ENCODE data around the gene THRSP. TPM values are rescaled to one million over a fixed set of nuclear protein-coding genes. Genes with fewer than 3 reads are reported as not detected.
"Not testable (repeated sequence)": the region's sequence is repeated elsewhere in the genome, so short reads cannot be mapped to it uniquely, and the experiment has no call there.

The THRSP gene
- total RNA-seq, 1 experiment from 2014 or later = not detected

GRCh38 chr11:78083021-78083420 lies 19.4 kb downstream of the THRSP start:
- Histone ChIP-seq H3K4me1 (ENCODE audit: insufficient read depth, low read length) (peaks cover 5% of the 10 kb centered on the region), H3K27me3 (ENCODE audit: low read length) (no peaks in the 10 kb centered on the region), H3K36me3 (ENCODE audit: low read depth, low read length) (no peaks in the 10 kb centered on the region), H3K9me3 (ENCODE audit: low read length) (no peaks in the 10 kb centered on the region), H2AFZ (ENCODE audit: low read length) (no peak overlapping the region), H3K27ac (ENCODE audit: low read length) (no peak overlapping the region), H3K4me3 (ENCODE audit: low read length) (no peak overlapping the region), H3F3A (ENCODE audit: low read length, unreplicated experiment) (no peaks in the 10 kb centered on the region), H3K9me2 (replicated peaks; ENCODE audit: low read length) (no peaks in the 10 kb centered on the region), H4K20me1 (ENCODE audit: low read length) (peaks cover 10% of the 10 kb centered on the region), H3K9ac (ENCODE audit: low read length) (no peak overlapping the region), H3K79me2 (ENCODE audit: low read length) (peaks cover 17% of the 10 kb centered on the region), H3K4me2 (ENCODE audit: low read length) (no peak overlapping the region)
- DNase-seq (no peak), ATAC-seq (no peak)
- TF ChIP-seq, protein P1, sequence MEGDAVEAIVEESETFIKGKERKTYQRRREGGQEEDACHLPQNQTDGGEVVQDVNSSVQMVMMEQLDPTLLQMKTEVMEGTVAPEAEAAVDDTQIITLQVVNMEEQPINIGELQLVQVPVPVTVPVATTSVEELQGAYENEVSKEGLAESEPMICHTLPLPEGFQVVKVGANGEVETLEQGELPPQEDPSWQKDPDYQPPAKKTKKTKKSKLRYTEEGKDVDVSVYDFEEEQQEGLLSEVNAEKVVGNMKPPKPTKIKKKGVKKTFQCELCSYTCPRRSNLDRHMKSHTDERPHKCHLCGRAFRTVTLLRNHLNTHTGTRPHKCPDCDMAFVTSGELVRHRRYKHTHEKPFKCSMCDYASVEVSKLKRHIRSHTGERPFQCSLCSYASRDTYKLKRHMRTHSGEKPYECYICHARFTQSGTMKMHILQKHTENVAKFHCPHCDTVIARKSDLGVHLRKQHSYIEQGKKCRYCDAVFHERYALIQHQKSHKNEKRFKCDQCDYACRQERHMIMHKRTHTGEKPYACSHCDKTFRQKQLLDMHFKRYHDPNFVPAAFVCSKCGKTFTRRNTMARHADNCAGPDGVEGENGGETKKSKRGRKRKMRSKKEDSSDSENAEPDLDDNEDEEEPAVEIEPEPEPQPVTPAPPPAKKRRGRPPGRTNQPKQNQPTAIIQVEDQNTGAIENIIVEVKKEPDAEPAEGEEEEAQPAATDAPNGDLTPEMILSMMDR (conservative IDR thresholded peaks at IDR 0.05; ENCODE audit: low read depth, low read length) = no peak
- no peak for TF ChIP-seq EZH2 (IDR thresholded peaks at IDR 0.05; ENCODE audit: low read length, unreplicated experiment)
- TF ChIP-seq EZH2phosphoT487 (IDR thresholded peaks at IDR 0.05; ENCODE audit: borderline replicate concordance, low read length) = no peak
- no TSS peak for BruUV-seq (replicated peaks)
- ChIA-PET CTCF (no interaction called here), POLR2A (ENCODE audit: unreplicated experiment) (no interaction called here)
- intact Hi-C loops (cut with micrococcal nuclease) = no loop called here

- POLR2A ChIA-PET (ENCODE audit: unreplicated experiment); BruUV-seq (replicated peaks); H3K9me2 ChIP-seq (replicated peaks; ENCODE audit: low read length); H3K4me2 ChIP-seq (ENCODE audit: low read length); ATAC-seq; DNase-seq; H3K4me3 ChIP-seq (ENCODE audit: low read length); H3F3A ChIP-seq (ENCODE audit: low read length, unreplicated experiment); H2AFZ ChIP-seq (ENCODE audit: low read length); H4K20me1 ChIP-seq (ENCODE audit: low read length); intact Hi-C loops (cut with micrococcal nuclease); H3K36me3 ChIP-seq (ENCODE audit: low read depth, low read length); H3K4me1 ChIP-seq (ENCODE audit: insufficient read depth, low read length); H3K9ac ChIP-seq (ENCODE audit: low read length); H3K27ac ChIP-seq (ENCODE audit: low read length); CTCF ChIA-PET; H3K27me3 ChIP-seq (ENCODE audit: low read length); H3K79me2 ChIP-seq (ENCODE audit: low read length); H3K9me3 ChIP-seq (ENCODE audit: low read length): not testable (repeated sequence)
Measured at GRCh38 chr11:78084506-78084905, 20.8 kb downstream of the THRSP start.

- DNase-seq = no peak
- H3K79me2 ChIP-seq (ENCODE audit: low read length) = no peaks in the 10 kb centered on the region
Measured at GRCh38 chr11:78085972-78086371, 22.3 kb downstream of the THRSP start.

DNA sequence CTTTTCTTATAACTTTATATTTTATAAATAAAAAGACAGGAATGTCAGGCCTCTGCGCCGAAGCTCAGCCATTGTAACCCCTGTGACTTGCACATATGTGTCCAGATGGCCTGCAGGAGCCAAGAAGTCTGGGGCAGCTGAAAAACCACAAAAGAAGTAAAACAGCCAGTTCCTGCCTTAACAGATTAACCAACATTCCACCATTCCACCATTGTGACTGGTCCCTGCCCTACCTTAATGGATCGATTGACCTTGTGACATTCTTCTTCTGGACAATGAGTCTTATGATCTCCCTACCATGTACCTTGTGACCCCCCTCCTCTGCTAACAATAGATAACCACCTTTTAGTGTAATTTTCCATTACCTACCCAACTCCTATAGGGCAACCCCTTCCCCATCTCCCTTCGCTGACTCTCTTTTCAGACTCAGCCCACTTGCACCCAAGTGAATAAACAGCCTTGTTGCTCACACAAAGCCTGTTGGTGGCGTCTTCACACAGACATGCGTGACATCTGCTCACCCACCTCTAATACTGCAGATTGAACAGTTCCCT lies 22.9 kb downstream of the THRSP start:
- H3K9ac ChIP-seq (ENCODE audit: low read length); CTCF ChIA-PET; H3K9me3 ChIP-seq (ENCODE audit: low read length); H3K36me3 ChIP-seq (ENCODE audit: low read depth, low read length); H3K27ac ChIP-seq (ENCODE audit: low read length); H3K9me2 ChIP-seq (replicated peaks; ENCODE audit: low read length); H3K4me3 ChIP-seq (ENCODE audit: low read length); H3K27me3 ChIP-seq (ENCODE audit: low read length); H3K4me1 ChIP-seq (ENCODE audit: insufficient read depth, low read length); DNase-seq; intact Hi-C loops (cut with micrococcal nuclease); H3K4me2 ChIP-seq (ENCODE audit: low read length); H2AFZ ChIP-seq (ENCODE audit: low read length); H3K79me2 ChIP-seq (ENCODE audit: low read length); H3F3A ChIP-seq (ENCODE audit: low read length, unreplicated experiment); H4K20me1 ChIP-seq (ENCODE audit: low read length); BruUV-seq (replicated peaks); ATAC-seq: not testable (repeated sequence)
- POLR2A ChIA-PET (ENCODE audit: unreplicated experiment) = interaction anchor here (0.6 kb wide), 1 partner anchor 18 kb away, joined by 3 read pairs; no protein-coding TSS in a partner anchor

More at GRCh38 chr11:78085972-78086371, 22.3 kb downstream of the THRSP start:
- intact Hi-C loops (cut with micrococcal nuclease) = no loop called here
- Histone ChIP-seq H3K9me2 (replicated peaks; ENCODE audit: low read length) (no peaks in the 10 kb centered on the region), H3K9ac (ENCODE audit: low read length) (no peak overlapping the region), H3K9me3 (ENCODE audit: low read length) (no peaks in the 10 kb centered on the region), H3K27ac (ENCODE audit: low read length) (no peak overlapping the region), H3K36me3 (ENCODE audit: low read depth, low read length) (no peaks in the 10 kb centered on the region), H3K27me3 (ENCODE audit: low read length) (no peaks in the 10 kb centered on the region), H3K4me2 (ENCODE audit: low read length) (no peak overlapping the region), H2AFZ (ENCODE audit: low read length) (no peak overlapping the region), H3K4me1 (ENCODE audit: insufficient read depth, low read length) (no peaks in the 10 kb centered on the region), H3F3A (ENCODE audit: low read length, unreplicated experiment) (no peaks in the 10 kb centered on the region), H3K4me3 (ENCODE audit: low read length) (no peak overlapping the region), H4K20me1 (ENCODE audit: low read length) (no peaks in the 10 kb centered on the region)
- ATAC-seq = no peak
- CTCF ChIA-PET = no interaction called here
- no TSS peak for BruUV-seq (replicated peaks)
- POLR2A ChIA-PET (ENCODE audit: unreplicated experiment) = no interaction called here
- TF ChIP-seq, protein P1 (conservative IDR thresholded peaks at IDR 0.05; ENCODE audit: low read depth, low read length) = no peak
- TF ChIP-seq EZH2 (IDR thresholded peaks at IDR 0.05; ENCODE audit: low read length, unreplicated experiment) = no peak
- no peak for TF ChIP-seq EZH2phosphoT487 (IDR thresholded peaks at IDR 0.05; ENCODE audit: borderline replicate concordance, low read length)
